GM12878 (cell line): ENCODE results near the gene PPP1R14D. TPM values are rescaled to one million over a fixed set of nuclear protein-coding genes. Genes with fewer than 3 reads are reported as not detected.
A peak's percentile ranks its signal among the peaks of the same experiment; 100 is the strongest.

Experiments
- ATAC-seq: fragments of 200-7000 bp; cut with Tn5 transposase; 3 replicates; pipeline ENCODE4 v1.9.1; 2020; ENCODE audit warnings: mild to moderate bottlenecking, moderate library complexity
- BruUV-seq: library from RNA; stranded (reverse); fragments of 400-500 nt; replicated peaks from 2 replicates; lab custom pipeline; 2021; lab: Mats Ljungman, UMichigan
- CTCF ChIA-PET: fragments of 300-600 bp; sonication (Branson Sonifier 250); formaldehyde crosslinking; extraction: SDS; loops from one replicate; lab custom pipeline; 2021; ENCODE audit warnings: inconsistent platforms; lab: Yijun Ruan, JAX
- POLR2A ChIA-PET: fragments of 350-600 bp; formaldehyde crosslinking; extraction: SDS; loops from one replicate; lab custom pipeline; 2021; ENCODE audit warnings: inconsistent platforms; lab: Charles Lee
- RAD21 ChIA-PET: fragments of 300-600 bp; sonication (Branson Sonifier 250); formaldehyde crosslinking; loops from one replicate; lab custom pipeline; 2023; ENCODE audit warnings: antibody characterized with exemption; ENCODE audit not compliant: unreplicated experiment; lab: Charles Lee
- SMC1A ChIA-PET: fragments of 300-600 bp; sonication (Branson Sonifier 250); formaldehyde crosslinking; loops from one replicate; lab custom pipeline; 2023; ENCODE audit not compliant: unreplicated experiment, uncharacterized antibody; lab: Charles Lee
- DNase-seq: peaks from one replicate; pipeline ENCODE4 v3.0.0-alpha.2; 2011; ENCODE audit warnings: low read depth, low spot score
- FAIRE-seq: peaks from 3 replicates; lab custom pipeline; 2011; peaks lifted over from hg19 to GRCh38; lab: Jason Lieb, UNC
- H2AFZ ChIP-seq: 2 replicates; pipeline ENCODE4 v1.6.0; 2011; ENCODE audit warnings: low read depth, low read length, control low read depth; ENCODE audit not compliant: control insufficient read depth
- H3K27ac ChIP-seq: 2 replicates; pipeline ENCODE4 v1.5.1; 2011; ENCODE audit warnings: control low read depth; ENCODE audit not compliant: control insufficient read depth, insufficient read depth
- H3K27me3 ChIP-seq, 2 experiments: replicated peaks in 1 of 2; 2 replicates each; pipeline versions ENCODE4 v1.6.0 to v1.6.1; 2011; ENCODE audit warnings: low read length in 1 of 2; ENCODE audit not compliant: control insufficient read depth in 2 of 2, insufficient read depth in 2 of 2
- H3K36me3 ChIP-seq, 2 experiments: 2 replicates each; pipeline ENCODE4 v1.5.1; 2011; ENCODE audit warnings: low read length in 1 of 2; ENCODE audit not compliant: control insufficient read depth in 2 of 2, insufficient read depth in 2 of 2
- H3K4me1 ChIP-seq: 2 replicates; pipeline ENCODE4 v1.6.1; 2011; ENCODE audit warnings: mild to moderate bottlenecking, low read length, moderate library complexity, mixed read lengths; ENCODE audit not compliant: control insufficient read depth, insufficient read depth
- H3K4me2 ChIP-seq: 2 replicates; pipeline ENCODE4 v1.6.0; 2011; ENCODE audit warnings: control low read depth; ENCODE audit not compliant: control insufficient read depth, insufficient read depth
- H3K4me3 ChIP-seq: fragments of 200-600 bp; sonication (generic); 2 replicates; pipeline ENCODE4 v1.5.1; 2016
- H3K79me2 ChIP-seq: 2 replicates; pipeline ENCODE4 v1.6.0; 2011; ENCODE audit warnings: low read length; ENCODE audit not compliant: control insufficient read depth, insufficient read depth
- H3K9ac ChIP-seq: 2 replicates; pipeline ENCODE4 v1.8.0; 2011; ENCODE audit warnings: low read length, control low read depth, mixed read lengths; ENCODE audit not compliant: control insufficient read depth, insufficient read depth
- H3K9me3 ChIP-seq: replicated peaks from 3 replicates; pipeline ENCODE4 v1.5.1; 2011; ENCODE audit warnings: mild to moderate bottlenecking, low read length; ENCODE audit not compliant: control insufficient read depth, insufficient read depth
- H4K20me1 ChIP-seq: 2 replicates; pipeline ENCODE4 v1.6.0; 2011; ENCODE audit not compliant: control insufficient read depth, insufficient read depth
- ASH2L ChIP-seq: fragments of 300-600, 200-600 bp; sonication (generic); IDR thresholded peaks from 2 replicates; pipeline ENCODE4 v1.6.1; 2017; ENCODE audit warnings: low read depth, mild to moderate bottlenecking, borderline replicate concordance
- E2F4 ChIP-seq: IDR thresholded peaks from 2 replicates; pipeline ENCODE4 v1.6.1; 2012; ENCODE audit warnings: low read depth, low read length, improper control_type of control experiment
- HDAC2 ChIP-seq: fragments of 200-600 bp; sonication (generic); IDR thresholded peaks from 2 replicates; pipeline ENCODE4 v1.6.1; 2017
- HDAC6 ChIP-seq: fragments of 200-600 bp; sonication (generic); IDR thresholded peaks from one replicate; pipeline ENCODE4 v1.8.0; 2017; ENCODE audit warnings: antibody characterized with exemption; ENCODE audit not compliant: unreplicated experiment
- IKZF2 ChIP-seq, 2 experiments: fragments of 450-650 bp; IDR thresholded peaks; 2 replicates each; pipeline ENCODE4 v1.6.1; 2017; ENCODE audit warnings: mild to moderate bottlenecking in 2 of 2, moderate library complexity in 2 of 2
- IRF4 ChIP-seq: IDR thresholded peaks from 2 replicates; pipeline ENCODE4 v1.6.1; 2011; ENCODE audit warnings: low read depth, low read length
- MAX ChIP-seq: IDR thresholded peaks from 2 replicates; pipeline ENCODE4 v1.6.1; 2012; ENCODE audit warnings: low read depth, low read length, improper control_type of control experiment
- MTA2 ChIP-seq: fragments of 450-650 bp; IDR thresholded peaks from 2 replicates; pipeline ENCODE4 v1.6.1; 2016; ENCODE audit warnings: low read depth, mild to moderate bottlenecking, moderate library complexity
- NFYB ChIP-seq: IDR thresholded peaks from 2 replicates; pipeline ENCODE4 v1.6.1; 2011; ENCODE audit warnings: low read depth, mild to moderate bottlenecking, low read length, improper control_type of control experiment, moderate library complexity; ENCODE audit not compliant: insufficient read depth
- NR2F1 ChIP-seq: fragments of 450-650 bp; conservative IDR thresholded peaks from 2 replicates; pipeline ENCODE4 v1.6.1; 2017; ENCODE audit warnings: mild to moderate bottlenecking
- PAX8 ChIP-seq: fragments of 450-650 bp; IDR thresholded peaks from 2 replicates; pipeline ENCODE4 v1.6.1; 2017; ENCODE audit warnings: mild to moderate bottlenecking, moderate library complexity
- SP1 ChIP-seq: IDR thresholded peaks from one replicate; pipeline ENCODE4 v1.6.1; 2011; ENCODE audit warnings: low read depth, low read length
- SREBF2 ChIP-seq: IDR thresholded peaks from 2 replicates; pipeline ENCODE4 v1.6.1; 2012; ENCODE audit warnings: mild to moderate bottlenecking, low read length
- STAT3 ChIP-seq: IDR thresholded peaks from 2 replicates; pipeline ENCODE4 v1.6.1; 2011; ENCODE audit warnings: low read depth, low read length, improper control_type of control experiment
- USF1 ChIP-seq: IDR thresholded peaks from 2 replicates; pipeline ENCODE4 v1.6.1; 2011; ENCODE audit warnings: borderline replicate concordance, low read depth, mild to moderate bottlenecking, moderate library complexity, mixed read lengths, low read length; ENCODE audit not compliant: insufficient read depth; ENCODE audit errors: extremely low read length
- WRNIP1 ChIP-seq: IDR thresholded peaks from 2 replicates; pipeline ENCODE4 v1.6.1; 2011; ENCODE audit warnings: low read depth, low read length, improper control_type of control experiment, borderline replicate concordance
- YBX1 ChIP-seq: fragments of 450-650 bp; IDR thresholded peaks from 2 replicates; pipeline ENCODE4 v1.6.1; 2016; ENCODE audit warnings: antibody characterized with exemption
- ZNF622 ChIP-seq: fragments of 450-650 bp; IDR thresholded peaks from 2 replicates; pipeline ENCODE4 v1.6.1; 2017; ENCODE audit warnings: mild to moderate bottlenecking, inconsistent platforms
- ZSCAN29 ChIP-seq: fragments of 450-650 bp; IDR thresholded peaks from 2 replicates; pipeline ENCODE4 v1.6.1; 2017; ENCODE audit warnings: mild to moderate bottlenecking, moderate library complexity
- WGBS: methylation state at CpG from one replicate; pipeline ENCODE4 v1.1.6; 2016; ENCODE audit warnings: low lambda C conversion rate; ENCODE audit not compliant: insufficient replicate concordance, insufficient coverage; ENCODE audit errors: missing lambda C conversion rate; 5-methylcytosine and 5-hydroxymethylcytosine counted together
- in situ Hi-C: fragments of 300-500 bp; cut with MboI; formaldehyde crosslinking; loops from 9 replicates; pipeline ENCODE4 v1.14.3; 2018; ENCODE audit warnings: mixed read lengths
- intact Hi-C: fragments of 100-400 bp; cut with micrococcal nuclease; formaldehyde crosslinking; loops from one replicate; pipeline ENCODE4 v1.14.2; 2022; ENCODE audit not compliant: unreplicated experiment
- polyA plus RNA-seq, 11 experiments: library from polyadenylated mRNA; depleted of rRNA in 4 of 11; unstranded in 6 of 11; stranded (reverse) in 5 of 11; fragments of >200 nt; fragmentation: Nextera tagmentation in 4 of 11; fragmentation: Illumina TruSeq in 1 of 11; extraction: Ambion mirVana in 4 of 11; extraction: Trizol in 1 of 11; gene quantifications; 1 replicate in 1 of 11; 2 replicates in 10 of 11; pipeline versions ENCODE4 v1.2.1 to v1.2.3, GENCODE V29; 2011 to 2016; ENCODE audit warnings: inconsistent platforms in 2 of 11, missing spikeins in 2 of 11, low read depth in 1 of 11
- total RNA-seq, 4 experiments: library from RNA; depleted of rRNA in 3 of 4; stranded (reverse); fragments of >200 nt in 3 of 4; fragmentation: Illumina TruSeq in 1 of 4; extraction: Trizol in 1 of 4; gene quantifications; 2 replicates each; pipeline versions ENCODE4 v1.2.1 to v1.2.3, GENCODE V29; 2013 to 2021
- TF ChIP-seq, protein P1 (sequence below): IDR thresholded peaks from 2 replicates; pipeline ENCODE4 v1.6.1; 2011; ENCODE audit warnings: borderline replicate concordance, low read depth, mild to moderate bottlenecking, moderate library complexity, low read length; ENCODE audit not compliant: insufficient read depth, poor library complexity, severe bottlenecking

The PPP1R14D gene
- total and polyA plus RNA-seq, 10 of the 15 experiments (the other 5 are each of a cell fraction or from before 2014, with no cell fraction given), result 0.10 TPM; not detected in 9

- FAIRE-seq (peak; percentile 56), ATAC-seq (peak; percentile 65), DNase-seq (peak; percentile 76)
- Histone ChIP-seq H4K20me1 (no peaks in the 10 kb centered on the region), H3K27me3 (no peaks in the 10 kb centered on the region), H3K9me3 (no peaks in the 10 kb centered on the region), H3K9ac (peak overlapping the region; percentile 65), H3K27ac (peak overlapping the region; percentile 78), H3K4me2 (peak overlapping the region; percentile 89), H2AFZ (peak overlapping the region; percentile 43; the same call in 1 of the 2 replicates), H3K36me3 (no peaks in the 10 kb centered on the region), H3K4me1 (peaks cover 30% of the 10 kb centered on the region), H3K4me3 (peak overlapping the region; percentile 65), H3K79me2 (peaks cover 5% of the 10 kb centered on the region)
- BruUV-seq, result no TSS peak
- intact Hi-C loops (loop anchor here (2.0 to 10.0 kb wide), 3 partner anchors 13 to 277 kb away; partner anchors contain the start of genes KNL1 and VPS18), in situ Hi-C loops (no loop called here)
- POLR2A ChIA-PET, result interaction anchor here (0.6 to 9.5 kb wide), 18 partner anchors 9 to 324 kb away, joined by 3 to 220 read pairs (median 6); partner anchors contain the start of genes C15orf62, CCDC32, DNAJC17 and GCHFR
- RAD21 ChIA-PET, result interaction anchor here (1.0 to 14.2 kb wide), 13 partner anchors 14 to 314 kb away, joined by 3 to 551 read pairs (median 5); partner anchors contain the start of genes C15orf62, RPUSD2, SPINT1 and VPS18
- 27% methylated on average over 13 of the region's 13 CpGs for WGBS
- CTCF ChIA-PET, result interaction anchor here (0.5 to 6.0 kb wide), 9 partner anchors 23 to 282 kb away, joined by 3 to 57 read pairs (median 6); partner anchors contain the start of genes C15orf62, RAD51 and VPS18
- SMC1A ChIA-PET, result interaction anchor here (0.5 to 14.4 kb wide), 11 partner anchors 12 to 254 kb away, joined by 3 to 454 read pairs (median 5); partner anchors contain the start of genes DNAJC17, SPINT1, VPS18 and ZFYVE19
- TF ChIP-seq, protein P1, sequence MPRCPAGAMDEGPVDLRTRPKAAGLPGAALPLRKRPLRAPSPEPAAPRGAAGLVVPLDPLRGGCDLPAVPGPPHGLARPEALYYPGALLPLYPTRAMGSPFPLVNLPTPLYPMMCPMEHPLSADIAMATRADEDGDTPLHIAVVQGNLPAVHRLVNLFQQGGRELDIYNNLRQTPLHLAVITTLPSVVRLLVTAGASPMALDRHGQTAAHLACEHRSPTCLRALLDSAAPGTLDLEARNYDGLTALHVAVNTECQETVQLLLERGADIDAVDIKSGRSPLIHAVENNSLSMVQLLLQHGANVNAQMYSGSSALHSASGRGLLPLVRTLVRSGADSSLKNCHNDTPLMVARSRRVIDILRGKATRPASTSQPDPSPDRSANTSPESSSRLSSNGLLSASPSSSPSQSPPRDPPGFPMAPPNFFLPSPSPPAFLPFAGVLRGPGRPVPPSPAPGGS, result peak; percentile 100
- no peak for TF ChIP-seq E2F4
- peak; percentile 95 for TF ChIP-seq YBX1
- TF ChIP-seq WRNIP1, result 0 out of 2 replicates have a peak, but pooled peaks have one; percentile 54
- no peak; the same call in 1 of the 2 replicates for TF ChIP-seq MTA2
- peak; percentile 72; the same call in 1 of the 2 replicates for TF ChIP-seq IRF4
- peak; percentile 87 for TF ChIP-seq NR2F1
- no peak for TF ChIP-seq HDAC2
- no peak for TF ChIP-seq HDAC6
- no peak for TF ChIP-seq NFYB
- no peak for TF ChIP-seq USF1
- peak; percentile 71 for TF ChIP-seq SP1
- no peak for TF ChIP-seq ASH2L
- TF ChIP-seq ZNF622, result no peak
- TF ChIP-seq STAT3, result 0 out of 2 replicates have a peak, but pooled peaks have one; percentile 45
- peak; percentile 29; the same call in 1 of the 2 replicates for TF ChIP-seq MAX
- TF ChIP-seq ZSCAN29, result no peak
- no peak for TF ChIP-seq PAX8
- TF ChIP-seq SREBF2, result no peak
- TF ChIP-seq IKZF2 (IDR thresholded peaks at IDR 0.05), result peak; percentile 73 to 74
These were observed 43.5 kb upstream of the PPP1R14D start for GRCh38 chr15:40871749-40872617.
